ENCODE data around the gene MAPK1.

DNA sequence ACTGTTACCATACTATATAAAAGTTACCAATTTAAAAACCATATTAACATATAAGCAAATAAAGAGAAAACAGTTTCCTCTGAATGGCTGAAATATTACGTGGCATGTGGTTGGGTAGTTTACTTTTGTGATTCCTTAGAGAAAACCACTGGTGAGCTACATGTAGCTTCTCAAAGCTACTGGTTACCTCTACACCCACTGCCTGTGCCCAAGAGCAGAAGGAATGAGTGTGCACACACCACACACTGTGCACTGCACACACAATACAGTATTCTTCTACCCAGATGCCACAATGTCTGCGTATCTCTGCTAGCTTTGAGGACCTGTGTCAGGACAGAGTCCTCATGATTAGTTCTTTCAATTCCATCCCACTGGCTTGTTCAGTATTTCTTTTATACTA lies 106.4 kb downstream of the MAPK1 start:
- TF ChIP-seq ZNF423 (CRISPR knock-in tag; IDR thresholded peaks at IDR 0.05) (no peak), FOXJ3 (CRISPR knock-in tag; IDR thresholded peaks at IDR 0.05; ENCODE audit: borderline replicate concordance) (no peak), SP1 (CRISPR knock-in tag; conservative IDR thresholded peaks at IDR 0.05) (no peak), ELF4 (CRISPR knock-in tag; IDR thresholded peaks at IDR 0.05; ENCODE audit: low read depth) (no peak), IRF2 (CRISPR knock-in tag; IDR thresholded peaks at IDR 0.05; ENCODE audit: borderline replicate concordance, low read depth) (no peak), SMAD4 (CRISPR knock-in tag; IDR thresholded peaks at IDR 0.05) (no peak), GABPB1 (CRISPR knock-in tag; IDR thresholded peaks at IDR 0.05) (no peak), NFYB (CRISPR knock-in tag; conservative IDR thresholded peaks at IDR 0.05; ENCODE audit: low read depth) (no peak), CREM (CRISPR knock-in tag; IDR thresholded peaks at IDR 0.05) (no peak)
- TF ChIP-seq, protein P1, sequence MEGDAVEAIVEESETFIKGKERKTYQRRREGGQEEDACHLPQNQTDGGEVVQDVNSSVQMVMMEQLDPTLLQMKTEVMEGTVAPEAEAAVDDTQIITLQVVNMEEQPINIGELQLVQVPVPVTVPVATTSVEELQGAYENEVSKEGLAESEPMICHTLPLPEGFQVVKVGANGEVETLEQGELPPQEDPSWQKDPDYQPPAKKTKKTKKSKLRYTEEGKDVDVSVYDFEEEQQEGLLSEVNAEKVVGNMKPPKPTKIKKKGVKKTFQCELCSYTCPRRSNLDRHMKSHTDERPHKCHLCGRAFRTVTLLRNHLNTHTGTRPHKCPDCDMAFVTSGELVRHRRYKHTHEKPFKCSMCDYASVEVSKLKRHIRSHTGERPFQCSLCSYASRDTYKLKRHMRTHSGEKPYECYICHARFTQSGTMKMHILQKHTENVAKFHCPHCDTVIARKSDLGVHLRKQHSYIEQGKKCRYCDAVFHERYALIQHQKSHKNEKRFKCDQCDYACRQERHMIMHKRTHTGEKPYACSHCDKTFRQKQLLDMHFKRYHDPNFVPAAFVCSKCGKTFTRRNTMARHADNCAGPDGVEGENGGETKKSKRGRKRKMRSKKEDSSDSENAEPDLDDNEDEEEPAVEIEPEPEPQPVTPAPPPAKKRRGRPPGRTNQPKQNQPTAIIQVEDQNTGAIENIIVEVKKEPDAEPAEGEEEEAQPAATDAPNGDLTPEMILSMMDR (IDR thresholded peaks at IDR 0.05) = no peak
- TF ChIP-seq, protein P2, sequence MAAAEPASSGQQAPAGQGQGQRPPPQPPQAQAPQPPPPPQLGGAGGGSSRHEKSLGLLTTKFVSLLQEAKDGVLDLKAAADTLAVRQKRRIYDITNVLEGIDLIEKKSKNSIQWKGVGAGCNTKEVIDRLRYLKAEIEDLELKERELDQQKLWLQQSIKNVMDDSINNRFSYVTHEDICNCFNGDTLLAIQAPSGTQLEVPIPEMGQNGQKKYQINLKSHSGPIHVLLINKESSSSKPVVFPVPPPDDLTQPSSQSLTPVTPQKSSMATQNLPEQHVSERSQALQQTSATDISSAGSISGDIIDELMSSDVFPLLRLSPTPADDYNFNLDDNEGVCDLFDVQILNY (CRISPR knock-in tag; IDR thresholded peaks at IDR 0.05) = no peak
- TF ChIP-seq, protein P3, sequence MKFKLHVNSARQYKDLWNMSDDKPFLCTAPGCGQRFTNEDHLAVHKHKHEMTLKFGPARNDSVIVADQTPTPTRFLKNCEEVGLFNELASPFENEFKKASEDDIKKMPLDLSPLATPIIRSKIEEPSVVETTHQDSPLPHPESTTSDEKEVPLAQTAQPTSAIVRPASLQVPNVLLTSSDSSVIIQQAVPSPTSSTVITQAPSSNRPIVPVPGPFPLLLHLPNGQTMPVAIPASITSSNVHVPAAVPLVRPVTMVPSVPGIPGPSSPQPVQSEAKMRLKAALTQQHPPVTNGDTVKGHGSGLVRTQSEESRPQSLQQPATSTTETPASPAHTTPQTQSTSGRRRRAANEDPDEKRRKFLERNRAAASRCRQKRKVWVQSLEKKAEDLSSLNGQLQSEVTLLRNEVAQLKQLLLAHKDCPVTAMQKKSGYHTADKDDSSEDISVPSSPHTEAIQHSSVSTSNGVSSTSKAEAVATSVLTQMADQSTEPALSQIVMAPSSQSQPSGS (CRISPR knock-in tag; IDR thresholded peaks at IDR 0.05; ENCODE audit: borderline replicate concordance, low read depth) = no peak
